OCI-LY1 (cell line): Measurements from ENCODE around the gene ATP1A4.
A peak's percentile ranks its signal among the peaks of the same experiment; 100 is the strongest.

Experiments
- H2AFZ ChIP-seq: fragments of 200-600 bp; sonication (generic), shearing (Covaris generic); 2 replicates; pipeline ENCODE4 v1.6.0; 2014; ENCODE audit warnings: antibody characterized with exemption, mild to moderate bottlenecking, low read length
- H3F3A ChIP-seq: fragments of 200-600 bp; sonication (generic), shearing (Covaris generic); 2 replicates; pipeline ENCODE4 v1.6.0; 2014; ENCODE audit warnings: mild to moderate bottlenecking, antibody characterized with exemption, low read length, moderate library complexity; ENCODE audit not compliant: insufficient read depth
- H3K27ac ChIP-seq: fragments of 200-600 bp; sonication (generic); 2 replicates; pipeline ENCODE4 v1.5.1; 2014; ENCODE audit warnings: low read length, mixed run types, mild to moderate bottlenecking, low read depth; ENCODE audit not compliant: poor library complexity, severe bottlenecking
- H3K27me3 ChIP-seq: fragments of 200-600 bp; sonication (generic); 2 replicates; pipeline ENCODE4 v1.6.0; 2014; ENCODE audit warnings: antibody characterized with exemption, mild to moderate bottlenecking, low read length, moderate library complexity; ENCODE audit not compliant: insufficient read depth
- H3K36me3 ChIP-seq: fragments of 200-600 bp; sonication (generic); 2 replicates; pipeline ENCODE4 v1.6.1; 2014; ENCODE audit warnings: mild to moderate bottlenecking, antibody characterized with exemption, low read length, moderate library complexity, mixed read lengths; ENCODE audit not compliant: insufficient read depth
- H3K4me1 ChIP-seq: fragments of 200-600 bp; sonication (generic); 2 replicates; pipeline ENCODE4 v1.5.1; 2014; ENCODE audit warnings: mild to moderate bottlenecking, low read length, moderate library complexity; ENCODE audit not compliant: insufficient read depth, severe bottlenecking
- H3K4me2 ChIP-seq: fragments of 200-600 bp; sonication (generic), shearing (Covaris generic); 2 replicates; pipeline ENCODE4 v1.6.1; 2014; ENCODE audit warnings: low read length
- H3K4me3 ChIP-seq: fragments of 200-600 bp; sonication (generic); 2 replicates; pipeline ENCODE4 v1.5.1; 2014; ENCODE audit warnings: low read length, low read depth, mild to moderate bottlenecking, mixed read lengths; ENCODE audit not compliant: poor library complexity, severe bottlenecking
- H3K79me2 ChIP-seq: fragments of 200-600 bp; shearing (Covaris generic); 2 replicates; pipeline ENCODE4 v1.6.1; 2016; ENCODE audit warnings: mixed run types, low read length, mixed read lengths; ENCODE audit not compliant: insufficient read depth
- H3K9ac ChIP-seq: fragments of 200-600 bp; sonication (generic), shearing (Covaris generic); 2 replicates; pipeline ENCODE4 v1.6.1; 2014; ENCODE audit warnings: mild to moderate bottlenecking, low read length, mixed read lengths
- H3K9me2 ChIP-seq: fragments of 200-600 bp; sonication (generic), shearing (Covaris generic); 2 replicates; pipeline ENCODE4 v1.6.1; 2014; ENCODE audit warnings: low read depth, mild to moderate bottlenecking, low read length, mixed read lengths
- H3K9me3 ChIP-seq: fragments of 200-600 bp; shearing (Covaris generic); 2 replicates; pipeline ENCODE4 v1.6.1; 2014; ENCODE audit warnings: low read length, mixed read lengths
- H4K20me1 ChIP-seq: fragments of 200-600 bp; sonication (generic), shearing (Covaris generic); 2 replicates; pipeline ENCODE4 v1.6.0; 2016; ENCODE audit warnings: mild to moderate bottlenecking, low read length; ENCODE audit not compliant: insufficient read depth
- EZH2 ChIP-seq: fragments of 200-600 bp; sonication (generic), shearing (Covaris generic); IDR thresholded peaks from 2 replicates; pipeline ENCODE4 v1.8.0; 2017; ENCODE audit warnings: borderline replicate concordance, mixed run types, mild to moderate bottlenecking, antibody characterized with exemption, low read length, moderate library complexity, mixed read lengths
- TF ChIP-seq, protein P1 (sequence below): fragments of 200-600 bp; sonication (generic), shearing (Covaris generic); IDR thresholded peaks from 2 replicates; pipeline ENCODE4 v1.5.1; 2017; ENCODE audit warnings: mild to moderate bottlenecking, antibody characterized with exemption, low read length, moderate library complexity, mixed read lengths

ATP1A4 gene

GRCh38 chr1:160206036-160206389 is 54.6 kb downstream of the ATP1A4 start:
- H3K4me3 ChIP-seq = peak overlapping the region; percentile 96
- peak overlapping the region; percentile 81 for H3K4me2 ChIP-seq
- no peaks in the 10 kb centered on the region for H3K79me2 ChIP-seq
- H3K36me3 ChIP-seq = peaks cover 25% of the 10 kb centered on the region; the same call in 1 of the 2 replicates
- no peaks in the 10 kb centered on the region for H3K9me3 ChIP-seq
- TF ChIP-seq, protein P1, sequence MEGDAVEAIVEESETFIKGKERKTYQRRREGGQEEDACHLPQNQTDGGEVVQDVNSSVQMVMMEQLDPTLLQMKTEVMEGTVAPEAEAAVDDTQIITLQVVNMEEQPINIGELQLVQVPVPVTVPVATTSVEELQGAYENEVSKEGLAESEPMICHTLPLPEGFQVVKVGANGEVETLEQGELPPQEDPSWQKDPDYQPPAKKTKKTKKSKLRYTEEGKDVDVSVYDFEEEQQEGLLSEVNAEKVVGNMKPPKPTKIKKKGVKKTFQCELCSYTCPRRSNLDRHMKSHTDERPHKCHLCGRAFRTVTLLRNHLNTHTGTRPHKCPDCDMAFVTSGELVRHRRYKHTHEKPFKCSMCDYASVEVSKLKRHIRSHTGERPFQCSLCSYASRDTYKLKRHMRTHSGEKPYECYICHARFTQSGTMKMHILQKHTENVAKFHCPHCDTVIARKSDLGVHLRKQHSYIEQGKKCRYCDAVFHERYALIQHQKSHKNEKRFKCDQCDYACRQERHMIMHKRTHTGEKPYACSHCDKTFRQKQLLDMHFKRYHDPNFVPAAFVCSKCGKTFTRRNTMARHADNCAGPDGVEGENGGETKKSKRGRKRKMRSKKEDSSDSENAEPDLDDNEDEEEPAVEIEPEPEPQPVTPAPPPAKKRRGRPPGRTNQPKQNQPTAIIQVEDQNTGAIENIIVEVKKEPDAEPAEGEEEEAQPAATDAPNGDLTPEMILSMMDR = no peak
- TF ChIP-seq EZH2 = no peak
- H3K9ac ChIP-seq = peak overlapping the region; percentile 96
- no peaks in the 10 kb centered on the region for H3K9me2 ChIP-seq
- peaks cover 25% of the 10 kb centered on the region for H3K4me1 ChIP-seq
- no peaks in the 10 kb centered on the region for H3K27me3 ChIP-seq
- peak overlapping the region; percentile 70 for H3K27ac ChIP-seq
- no peak overlapping the region for H2AFZ ChIP-seq
- no peaks in the 10 kb centered on the region for H4K20me1 ChIP-seq
- no peaks in the 10 kb centered on the region for H3F3A ChIP-seq

GRCh38 chr1:160206421-160207117 is 55.2 kb downstream of the ATP1A4 start:
- H4K20me1 ChIP-seq = no peaks in the 10 kb centered on the region
- H2AFZ ChIP-seq = no peak overlapping the region

GRCh38 chr1:160207118-160207650 is 55.8 kb downstream of the ATP1A4 start:
- Histone ChIP-seq H3K27ac (peak overlapping the region; percentile 70), H3K9me2 (no peaks in the 10 kb centered on the region), H3K79me2 (no peaks in the 10 kb centered on the region), H3K4me1 (peaks cover 25% of the 10 kb centered on the region), H4K20me1 (no peaks in the 10 kb centered on the region), H3K9me3 (no peaks in the 10 kb centered on the region), H3K4me2 (peak overlapping the region; percentile 81; the same call in 1 of the 2 replicates), H3K9ac (no peak overlapping the region; the same call in 1 of the 2 replicates), H3K27me3 (no peaks in the 10 kb centered on the region), H3K36me3 (peaks cover 36% of the 10 kb centered on the region; the same call in 1 of the 2 replicates), H3K4me3 (no peak overlapping the region), H2AFZ (no peak overlapping the region), H3F3A (no peaks in the 10 kb centered on the region)
- TF ChIP-seq EZH2 = no peak
- TF ChIP-seq, protein P1 = no peak

More at GRCh38 chr1:160206421-160207117, 55.2 kb downstream of the ATP1A4 start:
- peaks cover 25% of the 10 kb centered on the region for H3K4me1 ChIP-seq
- no peaks in the 10 kb centered on the region for H3K9me2 ChIP-seq
- H3K9me3 ChIP-seq = no peaks in the 10 kb centered on the region
- peak overlapping the region; percentile 70 for H3K27ac ChIP-seq
- no peaks in the 10 kb centered on the region for H3K27me3 ChIP-seq
- H3K36me3 ChIP-seq = peaks cover 30% of the 10 kb centered on the region; the same call in 1 of the 2 replicates
- peak overlapping the region; percentile 96; the same call in 1 of the 2 replicates for H3K9ac ChIP-seq
- H3K4me2 ChIP-seq = peak overlapping the region; percentile 81
- no peak for TF ChIP-seq EZH2
- TF ChIP-seq, protein P1 = no peak
- H3F3A ChIP-seq = no peaks in the 10 kb centered on the region
- H3K79me2 ChIP-seq = no peaks in the 10 kb centered on the region
- peak overlapping the region; percentile 96 for H3K4me3 ChIP-seq
